T-helper 2 cell (primary cell): ENCODE measurements around the gene GPAT2.
"Not testable (repeated sequence)": the region's sequence is repeated elsewhere in the genome, so short reads cannot be mapped to it uniquely, and the experiment has no call there.

Experiments
- DNase-seq, 5 experiments: peaks; one replicate each; pipeline versions ENCODE4 v3.0.0 to v3.0.0-alpha.2; 2012 to 2022

GPAT2 gene

GRCh38 chr2:96064047-96064675, 29.4 kb upstream of the GPAT2 start:
- not testable (repeated sequence) for DNase-seq

DNA sequence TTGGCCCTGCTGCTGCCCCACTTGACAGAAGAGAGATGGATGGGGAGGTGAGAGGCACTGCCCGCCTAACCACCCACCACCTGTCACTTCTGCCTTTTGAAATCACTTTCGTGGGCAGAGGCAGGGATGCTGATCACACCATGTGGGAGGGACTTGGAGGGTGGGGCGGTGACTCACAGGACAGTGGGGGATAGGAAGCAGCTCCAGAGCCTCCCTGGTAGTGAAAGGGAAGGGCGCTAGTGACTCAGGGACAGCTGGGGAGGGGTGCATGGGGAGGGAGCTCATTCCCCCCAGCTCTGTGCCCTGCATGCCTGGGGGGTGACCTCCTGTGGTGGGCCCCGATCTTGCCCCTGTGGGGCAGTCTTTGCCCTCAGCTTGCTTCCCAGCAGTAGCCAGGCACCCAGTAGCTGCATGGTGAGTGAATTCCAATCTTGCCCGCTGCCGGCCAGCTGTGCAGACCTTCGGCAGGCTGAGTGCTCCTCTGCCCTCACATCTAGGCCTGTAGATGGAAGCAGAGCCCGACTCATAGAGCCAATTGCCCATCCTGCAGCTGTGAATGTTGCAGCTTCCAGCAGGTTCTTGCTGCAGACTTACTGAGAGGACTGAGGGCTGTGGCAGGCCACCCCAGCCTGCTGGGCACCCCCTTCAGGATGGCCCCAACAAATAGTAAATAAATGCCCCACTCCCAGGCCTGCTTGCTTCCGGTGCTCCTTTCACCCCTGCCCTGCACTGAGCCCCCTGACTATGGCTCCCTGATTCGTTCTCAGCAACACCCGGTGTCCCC, 28.6 kb upstream of the GPAT2 start:
- DNase-seq, result peak in 2 of 5 experiments; percentile 20 to 21

DNA sequence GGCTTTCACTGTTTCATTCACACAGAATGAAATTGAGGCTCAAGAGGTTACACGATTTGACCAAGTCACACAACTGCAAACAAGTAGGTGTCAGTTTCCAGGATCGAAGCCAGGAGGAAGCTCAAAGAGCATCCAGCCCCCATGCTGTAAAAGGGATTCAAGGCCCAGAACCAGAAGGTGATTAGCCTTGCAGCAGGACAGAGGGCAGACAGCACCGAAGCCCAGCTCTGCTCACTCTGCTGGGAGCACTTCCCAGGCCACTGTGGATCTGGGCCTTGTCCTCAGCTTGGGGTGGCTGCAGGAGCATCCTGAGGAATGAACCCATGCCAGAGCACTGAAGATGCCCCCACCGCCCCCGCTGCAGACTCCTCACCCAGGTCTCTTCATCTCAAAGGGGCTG, 27.8 kb upstream of the GPAT2 start:
- DNase-seq, result not testable (repeated sequence)

- not testable (repeated sequence) for DNase-seq
Measured at GRCh38 chr2:96061901-96062300, 27.2 kb upstream of the GPAT2 start.

DNA sequence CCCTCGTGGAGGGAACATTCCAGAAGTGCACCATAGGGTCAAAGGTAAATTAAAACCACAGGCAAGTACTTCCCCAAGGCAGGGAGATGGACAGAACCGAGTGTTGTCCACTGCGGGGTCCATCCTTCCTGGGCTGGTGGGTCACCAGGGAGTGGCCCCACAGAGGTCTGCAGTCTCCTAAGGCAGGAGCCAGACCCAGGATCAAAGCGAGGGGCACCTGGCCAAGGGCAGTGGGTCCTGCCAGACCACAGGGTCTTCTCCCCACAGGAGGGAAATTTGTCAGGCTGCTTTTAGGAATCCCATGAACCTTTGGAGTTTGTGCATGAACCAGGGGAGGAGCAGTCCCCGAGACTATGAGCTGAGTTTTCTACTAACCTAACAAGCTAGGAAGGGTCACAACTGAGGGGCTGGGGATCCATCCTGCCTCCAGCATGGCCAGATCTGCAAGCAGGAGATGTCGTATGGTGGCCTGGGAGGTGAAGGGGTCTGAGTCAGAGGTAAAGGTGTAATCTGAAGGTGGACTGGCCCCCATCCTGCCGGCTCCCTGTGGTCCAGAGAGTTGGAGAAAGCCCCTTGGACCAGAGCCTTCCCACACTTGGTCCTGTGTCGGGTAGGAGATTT, 26.6 kb upstream of the GPAT2 start:
- DNase-seq, result not testable (repeated sequence)

GRCh38 chr2:96060325-96060724, 25.6 kb upstream of the GPAT2 start:
- not testable (repeated sequence) for DNase-seq

DNA sequence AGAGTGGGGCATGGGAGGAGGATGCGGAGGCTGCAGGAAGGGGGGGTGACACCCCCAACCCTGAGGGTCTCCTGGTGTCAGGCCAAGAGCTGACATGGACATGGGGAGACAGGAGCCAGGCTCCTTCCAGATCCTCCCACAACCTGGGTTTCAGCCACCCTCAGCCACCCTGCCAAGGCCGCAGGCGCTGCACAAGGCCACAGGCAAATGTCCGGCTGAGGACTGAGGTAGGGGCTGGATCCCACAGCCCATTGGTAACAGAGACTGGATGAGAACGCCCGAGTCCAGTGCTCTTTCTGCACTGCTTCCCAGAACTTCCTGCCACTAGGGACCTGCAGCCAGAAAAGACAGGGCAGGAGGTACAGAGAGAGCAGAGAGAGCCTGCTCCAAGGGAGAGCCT, 24.7 kb upstream of the GPAT2 start:
- DNase-seq, result not testable (repeated sequence)

- not testable (repeated sequence) for DNase-seq
Measured at GRCh38 chr2:96055830-96056229, 21.1 kb upstream of the GPAT2 start.

- DNase-seq, result not testable (repeated sequence)
Measured at GRCh38 chr2:96054537-96054936, 19.8 kb upstream of the GPAT2 start.

- DNase-seq, result not testable (repeated sequence)
Measured at GRCh38 chr2:96053385-96053784, 18.7 kb upstream of the GPAT2 start.

DNA sequence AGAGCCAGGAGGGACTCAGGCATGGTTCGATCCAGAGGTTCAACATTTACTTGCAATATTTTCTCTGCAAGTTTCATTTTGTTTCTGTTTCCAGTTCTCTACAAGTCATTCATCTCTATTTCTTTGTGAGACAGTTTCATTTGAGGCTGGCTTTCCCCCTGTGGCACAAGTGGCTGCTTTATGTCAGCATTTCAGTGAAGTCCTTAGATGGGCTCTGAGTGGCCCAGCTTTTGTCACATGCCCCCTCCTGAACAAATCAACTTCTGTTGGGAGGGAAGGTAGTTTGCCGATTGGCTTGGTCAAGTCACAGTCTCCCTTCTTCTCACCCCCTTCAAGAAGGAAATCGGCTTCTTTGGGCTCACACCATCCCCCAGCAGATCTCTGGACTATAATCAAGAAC, 17.9 kb upstream of the GPAT2 start:
- not testable (repeated sequence) for DNase-seq

- DNase-seq, result not testable (repeated sequence)
Measured at GRCh38 chr2:96049917-96050262, 15.2 kb upstream of the GPAT2 start.

- not testable (repeated sequence) for DNase-seq
Measured at GRCh38 chr2:96049049-96049916, 14.6 kb upstream of the GPAT2 start.

GRCh38 chr2:96035554-96035953, 838 bp upstream of the GPAT2 start:
- DNase-seq, result not testable (repeated sequence)

DNA sequence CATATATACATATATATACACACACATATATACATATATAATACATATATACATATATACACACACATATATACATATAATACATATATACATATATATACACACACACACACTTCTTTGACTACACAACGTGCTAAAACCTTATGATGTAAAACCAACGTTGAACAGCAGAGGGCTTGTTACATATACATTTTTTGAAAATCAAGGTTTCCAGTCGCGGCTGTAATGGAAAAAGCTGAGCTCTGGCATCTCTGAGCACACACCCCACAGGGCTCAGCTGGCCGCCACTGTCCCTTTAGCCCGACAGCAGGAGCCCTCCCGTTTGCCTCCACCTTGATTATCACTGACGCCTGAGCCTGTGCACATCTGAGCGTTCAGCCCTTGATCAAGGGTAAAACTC, 719 bp downstream of the GPAT2 start:
- not testable (repeated sequence) for DNase-seq

DNA sequence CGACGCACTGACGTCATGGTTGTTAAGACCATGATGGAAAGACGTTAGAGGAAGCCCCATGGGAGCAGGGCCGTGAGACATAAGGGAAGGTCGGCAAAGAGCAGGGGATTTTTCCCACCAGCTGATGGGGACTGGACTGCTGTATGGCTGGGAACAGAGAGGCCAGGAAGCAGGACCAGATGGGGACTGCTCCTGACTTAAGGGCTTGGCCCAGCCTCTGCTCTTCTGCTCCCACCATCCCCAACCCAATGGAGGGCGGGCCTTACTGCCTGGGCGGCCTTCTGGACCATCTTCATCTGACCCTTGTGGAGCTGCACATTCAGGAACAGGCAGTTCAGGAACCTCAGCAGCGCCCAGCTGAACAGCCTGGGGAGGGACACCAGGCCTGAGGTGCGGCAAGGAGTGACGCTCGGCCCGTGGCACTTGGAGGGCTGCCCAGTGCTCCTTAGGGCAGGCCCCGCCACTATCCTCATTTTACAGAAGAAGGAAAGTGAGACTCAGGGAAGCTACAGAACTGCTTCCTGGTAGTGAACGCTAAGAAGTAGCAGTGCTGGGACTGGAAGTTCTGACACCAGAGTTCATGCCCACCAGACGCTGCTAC, 6.9 kb downstream of the GPAT2 start:
- DNase-seq, result not testable (repeated sequence)

DNA sequence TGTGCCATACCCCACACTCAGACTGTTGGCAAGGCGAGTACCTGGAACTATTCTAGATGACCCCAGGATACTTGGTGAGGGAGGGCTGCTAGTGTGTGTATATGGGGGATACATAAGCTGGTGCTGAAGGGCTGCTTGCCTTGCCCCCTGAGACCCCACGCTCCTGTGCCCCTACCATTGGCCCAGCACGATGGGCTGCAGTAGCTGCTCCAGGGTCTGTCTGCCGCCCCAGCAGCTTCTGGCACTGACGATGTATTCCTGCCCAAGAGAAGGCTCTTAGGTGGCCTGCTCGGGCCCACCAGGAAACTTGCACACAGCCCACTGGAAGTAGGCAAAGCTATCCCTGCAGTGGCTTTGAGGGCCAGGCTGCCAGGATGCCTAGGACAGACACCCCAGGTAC, 9.0 kb downstream of the GPAT2 start:
- DNase-seq, result not testable (repeated sequence)

- DNase-seq, result no peak
Measured at GRCh38 chr2:96025194-96025492, 9.6 kb downstream of the GPAT2 start.

DNA sequence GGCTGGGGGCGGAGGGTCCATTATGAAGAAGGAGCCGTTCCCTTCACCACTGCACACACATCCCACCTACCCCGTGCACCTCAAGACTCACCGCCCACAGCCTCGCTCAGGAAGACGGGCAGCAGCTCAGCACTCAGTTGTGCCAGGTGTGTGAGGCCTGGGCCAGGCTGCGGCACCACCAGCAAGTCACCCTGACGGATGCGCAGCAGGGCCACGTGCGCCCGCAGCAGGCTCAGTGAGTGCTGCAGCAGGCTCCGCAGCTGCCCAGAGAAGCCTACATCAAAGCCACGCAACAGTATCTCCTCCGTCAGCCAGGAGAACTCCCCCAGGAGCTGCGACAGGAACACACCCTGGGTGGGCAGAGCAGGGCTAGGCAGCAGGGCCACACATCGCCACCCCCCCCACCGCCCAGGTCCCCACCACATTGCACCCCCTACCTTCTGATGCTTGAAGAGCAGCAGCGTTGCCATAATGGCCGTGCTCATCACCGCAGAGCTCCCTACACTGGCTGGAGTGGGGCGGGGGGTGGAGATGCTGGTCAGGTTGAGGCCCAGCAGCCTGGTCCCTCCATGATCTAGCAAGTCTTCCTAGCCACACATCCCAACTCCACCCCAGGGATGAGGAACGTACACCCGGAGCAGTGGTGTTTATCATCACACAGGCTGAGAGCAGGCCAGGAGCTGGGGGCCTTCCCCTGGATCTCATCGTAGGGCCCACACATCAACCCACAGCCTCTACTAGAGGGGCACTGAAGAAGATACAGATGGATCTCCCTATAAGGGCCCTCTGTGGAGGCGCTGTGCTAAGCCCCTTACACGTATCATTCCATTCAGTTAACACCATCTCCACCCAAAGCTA, 10.2 kb downstream of the GPAT2 start:
- DNase-seq, result no peak

GRCh38 chr2:96023701-96024100, 11.0 kb downstream of the GPAT2 start:
- DNase-seq, result not testable (repeated sequence)

GRCh38 chr2:96022701-96023447, 11.8 kb downstream of the GPAT2 start:
- DNase-seq, result peak; percentile 36 to 73 (median 51)
